HG03457 (cell line): ENCODE results near the gene DIAPH1.

Source experiments
- ATAC-seq: cut with Tn5 transposase; IDR thresholded peaks from one replicate; pipeline ENCODE4 v1.9.1; 2021; ENCODE audit warnings: moderate number of reproducible peaks; ENCODE audit not compliant: unreplicated experiment

Gene DIAPH1

GRCh38 chr5:141522301-141522700, 96.5 kb downstream of the DIAPH1 start:
- ATAC-seq = no peak

GRCh38 chr5:141521244-141521781, 97.5 kb downstream of the DIAPH1 start:
- ATAC-seq = no peak

GRCh38 chr5:141519605-141520565, 98.9 kb downstream of the DIAPH1 start:
- ATAC-seq = no peak

DNA sequence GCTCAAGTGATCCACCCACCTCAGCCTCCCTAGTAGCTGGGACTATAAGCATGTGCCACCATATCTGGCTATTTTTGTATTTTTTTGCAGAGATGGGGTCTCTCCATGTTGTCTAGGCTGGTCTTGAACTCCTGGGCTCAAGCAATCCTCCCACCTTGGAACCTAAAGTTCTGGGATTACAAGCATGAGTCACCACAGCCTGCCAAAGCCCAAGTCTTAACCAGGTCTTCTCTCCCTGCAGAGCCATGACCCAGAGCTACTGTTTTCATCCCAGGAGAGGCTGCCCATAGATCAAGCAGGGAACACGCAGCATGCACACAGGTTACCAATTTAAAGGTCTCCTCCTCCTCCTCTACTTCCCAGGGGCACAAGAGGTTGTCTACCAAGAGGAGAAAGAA, 100.2 kb downstream of the DIAPH1 start:
- ATAC-seq = no peak

DNA sequence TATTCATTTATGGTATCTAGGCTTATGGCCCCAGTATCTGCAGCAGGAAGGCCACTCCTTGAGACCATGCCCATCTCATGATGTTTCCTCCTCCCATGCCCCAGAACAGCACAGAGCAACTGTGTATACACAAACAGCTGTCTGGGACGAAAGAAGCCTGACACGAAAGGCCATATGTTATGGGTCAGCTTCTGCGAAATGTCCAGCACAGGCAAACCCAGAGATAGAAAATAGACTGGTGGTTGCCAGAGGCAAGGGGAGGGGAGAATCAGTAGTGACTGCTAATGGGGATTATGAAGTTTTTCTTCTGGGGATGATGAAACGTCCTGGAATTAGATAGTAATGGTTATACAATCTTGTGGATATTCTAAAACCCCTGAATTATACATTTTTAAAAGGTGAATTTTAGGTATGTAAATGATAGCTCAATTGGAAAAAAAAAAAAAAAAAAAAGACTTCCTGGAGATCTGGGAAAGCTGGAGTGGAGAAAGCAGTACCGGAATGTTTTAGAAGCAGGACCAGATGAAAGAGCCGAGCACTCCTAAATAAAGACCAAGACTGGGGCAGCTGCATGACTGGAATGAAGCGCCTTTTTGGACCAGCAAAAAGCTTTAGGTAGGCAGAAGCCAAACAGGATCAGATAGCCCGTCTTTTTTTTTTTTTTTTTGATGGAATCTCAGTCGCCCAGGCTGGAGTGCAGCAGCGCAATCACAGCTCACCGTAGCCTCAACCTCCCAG, 100.8 kb downstream of the DIAPH1 start:
- no peak for ATAC-seq

DNA sequence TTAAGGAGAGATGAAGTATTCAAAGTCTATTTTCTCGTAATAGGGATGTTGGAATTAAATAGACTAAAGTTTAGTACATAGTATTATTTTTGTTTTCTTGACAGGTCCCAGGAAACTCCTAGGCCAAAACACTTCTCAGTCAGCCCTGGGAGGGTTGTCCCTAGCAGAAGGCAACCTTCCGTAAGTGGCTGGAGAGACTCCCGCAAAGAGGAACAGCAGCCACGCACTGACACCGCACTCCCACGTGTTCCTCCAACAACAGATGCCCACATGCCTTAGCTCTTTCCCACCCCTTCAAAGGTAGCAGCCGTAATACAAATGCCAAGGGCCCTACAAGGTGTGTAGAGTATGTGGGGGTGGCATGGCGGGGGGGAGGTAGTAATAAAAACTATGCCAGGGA, 101.5 kb downstream of the DIAPH1 start:
- no peak for ATAC-seq

DNA sequence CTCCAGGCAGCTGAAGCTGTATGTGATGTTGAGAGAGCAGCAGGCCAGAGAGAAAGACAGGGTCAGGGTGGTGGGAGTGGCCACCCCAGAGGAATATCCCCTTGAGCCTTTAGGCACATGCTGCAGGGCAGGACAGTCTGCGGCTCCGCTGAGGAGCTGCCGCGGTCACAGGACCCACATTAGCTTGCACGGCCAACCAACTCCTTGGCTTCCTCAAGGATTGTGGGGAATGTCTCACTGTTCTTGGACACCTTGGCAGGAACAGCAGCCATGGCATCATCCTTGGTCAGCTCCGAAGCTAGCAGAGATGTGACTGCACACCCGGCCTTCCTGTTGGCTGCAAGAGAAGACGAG, 102.2 kb downstream of the DIAPH1 start:
- no peak for ATAC-seq

GRCh38 chr5:141515946-141516671, 102.7 kb downstream of the DIAPH1 start:
- ATAC-seq = no peak

GRCh38 chr5:141515141-141515540, 103.7 kb downstream of the DIAPH1 start:
- ATAC-seq = no peak

GRCh38 chr5:141514330-141515133, 104.3 kb downstream of the DIAPH1 start:
- no peak for ATAC-seq

- ATAC-seq = no peak
These were observed 105.0 kb downstream of the DIAPH1 start for GRCh38 chr5:141513627-141514329.

GRCh38 chr5:141512911-141513626, 105.7 kb downstream of the DIAPH1 start:
- no peak for ATAC-seq

DNA sequence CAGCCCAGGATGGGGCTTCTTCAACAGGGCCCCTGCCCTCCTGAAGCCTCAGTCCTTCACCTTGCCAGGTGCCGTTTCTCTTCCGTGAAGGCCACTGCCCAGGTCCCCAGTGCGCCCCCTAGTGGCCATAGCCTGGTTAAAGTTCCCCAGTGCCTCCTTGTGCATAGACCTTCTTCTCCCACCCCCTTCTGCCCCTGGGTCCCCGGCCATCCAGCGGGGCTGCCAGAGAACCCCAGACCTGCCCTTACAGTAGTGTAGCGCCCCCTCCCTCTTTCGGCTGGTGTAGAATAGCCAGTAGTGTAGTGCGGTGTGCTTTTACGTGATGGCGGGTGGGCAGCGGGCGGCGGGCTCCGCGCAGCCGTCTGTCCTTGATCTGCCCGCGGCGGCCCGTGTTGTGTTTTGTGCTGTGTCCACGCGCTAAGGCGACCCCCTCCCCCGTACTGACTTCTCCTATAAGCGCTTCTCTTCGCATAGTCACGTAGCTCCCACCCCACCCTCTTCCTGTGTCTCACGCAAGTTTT, 106.3 kb downstream of the DIAPH1 start:
- no peak for ATAC-seq

- ATAC-seq = no peak
These were observed 107.0 kb downstream of the DIAPH1 start for GRCh38 chr5:141511771-141512325.

DNA sequence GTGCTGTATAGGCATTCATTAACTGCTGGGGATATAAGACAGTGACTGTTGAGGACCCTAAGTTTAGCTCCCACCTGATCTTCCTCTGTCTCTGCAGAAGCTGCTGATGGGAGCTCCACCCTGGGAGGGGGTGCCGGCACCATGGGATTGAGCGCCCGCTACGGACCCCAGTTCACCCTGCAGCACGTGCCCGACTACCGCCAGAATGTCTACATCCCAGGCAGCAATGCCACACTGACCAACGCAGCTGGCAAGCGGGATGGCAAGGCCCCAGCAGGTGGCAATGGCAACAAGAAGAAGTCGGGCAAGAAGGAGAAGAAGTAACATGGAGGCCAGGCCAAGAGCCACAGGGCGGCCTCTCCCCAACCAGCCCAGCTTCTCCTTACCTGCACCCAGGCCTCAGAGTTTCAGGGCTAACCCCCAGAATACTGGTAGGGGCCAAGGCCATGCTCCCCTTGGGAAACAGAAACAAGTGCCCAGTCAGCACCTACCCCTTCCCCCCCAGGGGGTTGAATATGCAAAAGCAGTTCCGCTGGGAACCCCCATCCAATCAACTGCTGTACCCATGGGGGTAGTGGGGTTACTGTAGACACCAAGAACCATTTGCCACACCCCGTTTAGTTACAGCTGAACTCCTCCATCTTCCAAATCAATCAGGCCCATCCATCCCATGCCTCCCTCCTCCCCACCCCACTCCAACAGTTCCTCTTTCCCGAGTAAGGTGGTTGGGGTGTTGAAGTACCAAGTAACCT, 107.8 kb downstream of the DIAPH1 start:
- ATAC-seq = no peak

GRCh38 chr5:141510160-141510559, 108.6 kb downstream of the DIAPH1 start:
- no peak for ATAC-seq

DNA sequence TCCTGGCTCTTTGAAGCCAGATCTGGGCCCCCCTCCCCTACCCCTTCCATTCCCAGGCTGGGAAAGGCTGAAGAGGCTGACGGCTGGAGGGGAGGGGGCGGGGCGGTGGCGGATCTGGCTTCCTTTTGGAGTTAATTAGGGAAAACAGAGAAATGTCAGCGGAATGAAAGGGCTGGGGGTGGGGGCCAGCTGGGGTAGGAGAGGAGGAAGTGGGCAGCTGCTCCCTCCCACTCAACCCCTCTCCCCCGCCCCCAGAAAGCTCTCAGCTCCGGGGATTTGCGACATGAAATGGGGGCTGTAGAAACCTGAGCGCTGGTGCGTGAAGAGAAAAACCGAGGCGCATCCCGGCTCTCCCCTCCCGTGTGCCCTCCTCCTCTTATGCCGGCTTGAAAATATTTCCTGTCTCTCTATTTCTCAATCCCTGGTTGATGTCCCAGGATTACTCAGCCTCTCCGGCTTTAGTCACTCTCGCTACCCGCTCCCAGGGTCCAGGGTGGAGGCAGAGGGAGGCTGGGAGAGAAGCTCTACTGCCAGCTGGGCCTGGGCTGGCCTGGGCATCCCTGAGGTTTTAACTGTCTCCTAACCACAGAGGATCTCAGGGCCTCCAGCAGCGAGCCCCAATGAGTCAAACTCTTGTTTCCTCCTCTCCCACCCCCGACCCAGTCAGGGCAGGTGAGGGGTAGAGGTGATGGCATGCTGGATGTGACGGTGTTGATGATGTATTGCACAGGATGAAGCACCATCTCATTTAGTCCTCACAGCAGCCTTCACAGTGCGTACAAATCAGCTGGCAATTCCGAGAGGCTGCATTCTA, 109.8 kb downstream of the DIAPH1 start:
- ATAC-seq = no peak
